KMS-11 (cell line): ENCODE results near the gene ARVCF.

ENCODE experiments used
- H2AFZ ChIP-seq: fragments of 200-600 bp; sonication (generic); 2 replicates; pipeline ENCODE4 v1.6.1; 2016; ENCODE audit warnings: antibody characterized with exemption, mixed run types, low read depth
- H3K27ac ChIP-seq: fragments of 200-600 bp; sonication (generic); 2 replicates; pipeline ENCODE4 v1.6.1; 2016; ENCODE audit warnings: mild to moderate bottlenecking, mixed run types
- H3K27me3 ChIP-seq: fragments of 200-600 bp; sonication (generic); 2 replicates; pipeline ENCODE4 v1.6.1; 2017; ENCODE audit warnings: mild to moderate bottlenecking, low read depth, mixed run types, moderate library complexity; ENCODE audit not compliant: insufficient read depth
- H3K36me3 ChIP-seq: fragments of 200-600 bp; sonication (generic); 2 replicates; pipeline ENCODE4 v1.6.1; 2017; ENCODE audit warnings: mild to moderate bottlenecking, mixed run types; ENCODE audit not compliant: insufficient read depth
- H3K4me1 ChIP-seq: fragments of 200-600 bp; sonication (generic); 2 replicates; pipeline ENCODE4 v1.6.1; 2016; ENCODE audit warnings: mild to moderate bottlenecking, low read depth, mixed run types; ENCODE audit not compliant: poor library complexity, severe bottlenecking
- H3K4me2 ChIP-seq: fragments of 200-600 bp; sonication (generic); 2 replicates; pipeline ENCODE4 v1.7.0; 2016; ENCODE audit warnings: mild to moderate bottlenecking, mixed run types
- H3K4me3 ChIP-seq: fragments of 200-600 bp; sonication (generic); IDR thresholded peaks from 2 replicates; pipeline ENCODE4 v1.6.1; 2017; ENCODE audit warnings: low read depth, low read length, mixed read lengths; ENCODE audit not compliant: insufficient read depth
- H3K79me2 ChIP-seq: fragments of 200-600 bp; sonication (generic); 2 replicates; pipeline ENCODE4 v1.6.1; 2016; ENCODE audit warnings: low read depth, mixed run types; ENCODE audit not compliant: insufficient read depth
- H3K9ac ChIP-seq: fragments of 200-600 bp; sonication (generic); 2 replicates; pipeline ENCODE4 v1.6.1; 2016; ENCODE audit warnings: mild to moderate bottlenecking, mixed run types
- H4K20me1 ChIP-seq: fragments of 200-600 bp; sonication (generic); 2 replicates; pipeline ENCODE4 v1.6.1; 2016; ENCODE audit warnings: mild to moderate bottlenecking, mixed run types; ENCODE audit not compliant: insufficient read depth
- TF ChIP-seq, protein P1 (sequence below): fragments of 200-600 bp; sonication (generic); conservative IDR thresholded peaks from 2 replicates; pipeline ENCODE4 v1.6.1; 2017; ENCODE audit warnings: low read depth, mild to moderate bottlenecking, antibody characterized with exemption, low read length, moderate library complexity, mixed read lengths

ARVCF gene

DNA sequence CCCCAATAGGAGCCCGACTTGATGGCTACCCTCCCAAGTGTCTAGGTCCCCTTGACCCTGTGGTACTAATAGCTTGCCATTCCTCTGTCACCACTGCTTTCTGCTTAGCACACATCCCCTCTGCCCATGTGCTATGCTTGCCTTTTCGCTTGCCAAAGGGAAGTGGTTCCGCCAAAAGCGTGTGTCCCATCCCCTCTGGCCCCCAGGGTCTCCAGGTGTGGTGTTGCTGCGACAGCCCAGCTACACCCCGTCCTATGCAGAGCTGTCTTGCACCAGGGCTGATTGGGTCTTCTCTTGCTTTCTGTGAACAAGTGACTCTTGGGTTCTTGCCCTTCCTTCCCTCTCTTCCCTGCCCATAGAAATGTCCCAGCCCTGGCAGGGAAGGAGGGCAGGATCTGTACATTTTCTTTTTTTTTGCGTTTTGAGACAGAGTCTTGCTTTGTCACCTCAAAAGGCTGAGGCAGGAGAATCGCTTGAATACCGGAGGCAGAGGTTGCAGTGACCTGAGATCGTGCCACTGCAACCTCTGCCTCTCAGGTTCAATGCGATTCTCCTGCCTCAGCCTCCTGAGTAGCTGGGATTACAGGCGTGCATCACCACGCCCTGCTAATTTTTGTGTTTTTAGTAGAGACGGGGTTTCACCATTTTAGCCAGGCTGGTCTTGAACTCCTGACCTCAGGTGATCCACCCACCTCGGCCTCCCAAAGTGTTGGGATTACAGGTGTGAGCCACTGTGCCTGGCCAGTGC lies 8.2 kb upstream of the ARVCF start:
- TF ChIP-seq, protein P1, sequence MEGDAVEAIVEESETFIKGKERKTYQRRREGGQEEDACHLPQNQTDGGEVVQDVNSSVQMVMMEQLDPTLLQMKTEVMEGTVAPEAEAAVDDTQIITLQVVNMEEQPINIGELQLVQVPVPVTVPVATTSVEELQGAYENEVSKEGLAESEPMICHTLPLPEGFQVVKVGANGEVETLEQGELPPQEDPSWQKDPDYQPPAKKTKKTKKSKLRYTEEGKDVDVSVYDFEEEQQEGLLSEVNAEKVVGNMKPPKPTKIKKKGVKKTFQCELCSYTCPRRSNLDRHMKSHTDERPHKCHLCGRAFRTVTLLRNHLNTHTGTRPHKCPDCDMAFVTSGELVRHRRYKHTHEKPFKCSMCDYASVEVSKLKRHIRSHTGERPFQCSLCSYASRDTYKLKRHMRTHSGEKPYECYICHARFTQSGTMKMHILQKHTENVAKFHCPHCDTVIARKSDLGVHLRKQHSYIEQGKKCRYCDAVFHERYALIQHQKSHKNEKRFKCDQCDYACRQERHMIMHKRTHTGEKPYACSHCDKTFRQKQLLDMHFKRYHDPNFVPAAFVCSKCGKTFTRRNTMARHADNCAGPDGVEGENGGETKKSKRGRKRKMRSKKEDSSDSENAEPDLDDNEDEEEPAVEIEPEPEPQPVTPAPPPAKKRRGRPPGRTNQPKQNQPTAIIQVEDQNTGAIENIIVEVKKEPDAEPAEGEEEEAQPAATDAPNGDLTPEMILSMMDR: no peak
- Histone ChIP-seq H3K4me1 (peaks cover 11% of the 10 kb centered on the region), H4K20me1 (no peaks in the 10 kb centered on the region), H3K4me3 (no peak overlapping the region), H3K9ac (no peak overlapping the region), H3K27ac (no peak overlapping the region), H2AFZ (no peak overlapping the region), H3K4me2 (no peak overlapping the region), H3K79me2 (peaks cover 11% of the 10 kb centered on the region; the same call in 1 of the 2 replicates), H3K27me3 (no peaks in the 10 kb centered on the region), H3K36me3 (no peaks in the 10 kb centered on the region)

DNA sequence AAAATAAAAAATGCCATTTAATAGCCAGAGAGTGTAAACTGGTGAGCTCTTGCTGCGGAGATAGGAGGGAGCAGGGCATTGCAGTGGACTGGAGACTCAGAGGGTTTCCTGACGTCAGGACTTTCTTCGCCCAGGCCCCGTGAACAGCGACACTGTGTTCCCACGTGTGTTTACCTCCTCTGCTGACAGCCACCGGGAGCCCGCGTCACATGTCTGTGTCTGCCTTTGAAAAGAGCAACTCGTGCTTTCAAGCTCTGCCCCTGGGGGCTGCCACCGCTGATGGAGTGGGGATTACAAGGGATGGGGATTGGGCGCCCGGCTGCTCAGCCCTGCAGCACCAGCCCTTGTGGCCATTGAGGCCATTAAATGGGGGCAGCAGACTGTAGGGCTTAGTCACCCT lies 7.6 kb upstream of the ARVCF start:
- Histone ChIP-seq H3K79me2 (peaks cover 11% of the 10 kb centered on the region; the same call in 1 of the 2 replicates), H3K4me3 (no peak overlapping the region), H4K20me1 (no peaks in the 10 kb centered on the region), H3K36me3 (no peaks in the 10 kb centered on the region), H3K27ac (no peak overlapping the region), H3K9ac (no peak overlapping the region), H3K4me1 (peaks cover 11% of the 10 kb centered on the region), H3K4me2 (no peak overlapping the region), H3K27me3 (no peaks in the 10 kb centered on the region), H2AFZ (no peak overlapping the region)
- TF ChIP-seq, protein P1: no peak

GRCh38 chr22:20022978-20023613 lies 6.5 kb upstream of the ARVCF start:
- H3K27ac ChIP-seq: no peak overlapping the region
- no peak overlapping the region for H3K9ac ChIP-seq
- H4K20me1 ChIP-seq: no peaks in the 10 kb centered on the region
- no peaks in the 10 kb centered on the region for H3K36me3 ChIP-seq
- H3K79me2 ChIP-seq: peaks cover 11% of the 10 kb centered on the region; the same call in 1 of the 2 replicates
- peaks cover 5% of the 10 kb centered on the region; the same call in 1 of the 2 replicates for H3K27me3 ChIP-seq
- peaks cover 11% of the 10 kb centered on the region for H3K4me1 ChIP-seq
- H3K4me2 ChIP-seq: no peak overlapping the region
- no peak overlapping the region for H2AFZ ChIP-seq
- no peak overlapping the region for H3K4me3 ChIP-seq
- TF ChIP-seq, protein P1: no peak

- Histone ChIP-seq H3K9ac (no peak overlapping the region), H4K20me1 (no peaks in the 10 kb centered on the region), H3K4me1 (peaks cover 11% of the 10 kb centered on the region), H3K4me3 (no peak overlapping the region), H3K79me2 (peaks cover 11% of the 10 kb centered on the region; the same call in 1 of the 2 replicates), H3K36me3 (no peaks in the 10 kb centered on the region), H2AFZ (no peak overlapping the region), H3K27me3 (peaks cover 12% of the 10 kb centered on the region; the same call in 1 of the 2 replicates), H3K27ac (no peak overlapping the region), H3K4me2 (peak overlapping the region; percentile 84)
- TF ChIP-seq, protein P1: no peak
These were observed 5.8 kb upstream of the ARVCF start for GRCh38 chr22:20022231-20022977.
